Measurements from ENCODE around the gene THOC6.

- TF ChIP-seq CTCF (IDR thresholded peaks at IDR 0.05; ENCODE audit: low read depth, low read length, poor library complexity, severe bottlenecking), result no peak
- no peak for TF ChIP-seq EZH2phosphoT487 (IDR thresholded peaks at IDR 0.05; ENCODE audit: borderline replicate concordance, low read length)
Measured at GRCh38 chr16:3025032-3026002, 1.5 kb downstream of the THOC6 start.

Measured in DOHH2 (cell line).